ENCODE measurements around the gene PTH1R.

- no peak for TF ChIP-seq POLR2AphosphoS5 (IDR thresholded peaks at IDR 0.05; ENCODE audit: borderline replicate concordance, low read depth, low read length)
- TF ChIP-seq EZH2 (IDR thresholded peaks at IDR 0.05), result no peak
- no peak for TF ChIP-seq FOXP2 (optimal IDR thresholded peaks at IDR 0.05; ENCODE audit: control extremely low read depth, extremely low read length, insufficient read depth)
Observed at GRCh38 chr3:46878781-46879436, 1.4 kb downstream of the PTH1R start.
